Spleen (tissue), 11 donors: ENCODE measurements around the gene POU2AF3. TPM values are rescaled to one million over a fixed set of nuclear protein-coding genes. Genes with fewer than 3 reads are reported as not detected.

Experiments used
- DNase-seq: peaks from one replicate; pipeline ENCODE4 v3.0.0-alpha.2; 2020
- H3K27ac ChIP-seq, 8 donors: fragments of 200-600 bp; sonication (generic) in 7 of 8; 1 replicate in 4 of 8; 2 replicates in 4 of 8; pipeline versions ENCODE4 v1.5.0 to v1.8.0; 2016 to 2021; ENCODE audit warnings: inconsistent platforms in 4 of 8, mild to moderate bottlenecking in 4 of 8, moderate library complexity in 1 of 8
- H3K27me3 ChIP-seq, 7 donors: fragments of 200-600 bp; sonication (generic) in 6 of 7; replicated peaks in 1 of 7; 1 replicate in 4 of 7; 2 replicates in 3 of 7; pipeline versions ENCODE4 v1.5.0 to v1.8.0; 2016 to 2021; ENCODE audit warnings: inconsistent platforms in 3 of 7, mild to moderate bottlenecking in 1 of 7
- H3K36me3 ChIP-seq, 6 donors: fragments of 200-600 bp; sonication (generic) in 5 of 6; 1 replicate in 4 of 6; 2 replicates in 2 of 6; pipeline versions ENCODE4 v1.5.0 to v1.8.0; 2016 to 2021; ENCODE audit warnings: inconsistent platforms in 2 of 6
- H3K4me1 ChIP-seq, 6 donors: fragments of 200-600 bp; sonication (generic) in 5 of 6; 1 replicate in 3 of 6; 2 replicates in 3 of 6; pipeline versions ENCODE4 v1.5.0 to v1.8.0; 2016 to 2021; ENCODE audit warnings: inconsistent platforms in 3 of 6
- H3K4me3 ChIP-seq, 8 donors: fragments of 200-600 bp; sonication (generic) in 7 of 8; 1 replicate in 4 of 8; 2 replicates in 4 of 8; pipeline versions ENCODE4 v1.5.0 to v1.8.0; 2016 to 2021; ENCODE audit warnings: inconsistent platforms in 4 of 8, mild to moderate bottlenecking in 4 of 8, moderate library complexity in 2 of 8
- H3K9me3 ChIP-seq, 8 donors: fragments of 200-600 bp; sonication (generic) in 7 of 8; 1 replicate in 4 of 8; 2 replicates in 4 of 8; pipeline versions ENCODE4 v1.5.0 to v1.8.0; 2016 to 2021; ENCODE audit warnings: inconsistent platforms in 4 of 8
- POLR2A ChIP-seq, 3 donors: fragments of 450-650 bp; IDR thresholded peaks; one replicate each; pipeline ENCODE4 v1.5.1; 2017; ENCODE audit warnings: antibody characterized with exemption in 3 of 3, mild to moderate bottlenecking in 1 of 3
- POLR2AphosphoS5 ChIP-seq, 3 donors: sonication (generic); formaldehyde crosslinking; IDR thresholded peaks; one replicate each; pipeline ENCODE4 v1.5.1; 2017; ENCODE audit warnings: antibody characterized with exemption in 3 of 3
- WGBS, 5 donors: extraction: QIAGEN DNeasy Blood & Tissue Kit in 3 of 5; methylation state at CpG; one replicate each; pipeline versions ENCODE4 v1.1.5 to v1.1.7; 2013 to 2018; 5-methylcytosine and 5-hydroxymethylcytosine counted together
- intact Hi-C: fragments of 100-400 bp; cut with DNase I; formaldehyde crosslinking; loops from one replicate; pipeline ENCODE4 v1.15.0; 2023; ENCODE audit warnings: low total_unique reads
- polyA plus RNA-seq, 3 donors: library from polyadenylated mRNA; stranded (reverse); fragments of 200-250 nt; gene quantifications; one replicate each; pipeline ENCODE4 v1.2.1, GENCODE V29; 2013
- total RNA-seq, 7 donors: library from RNA; depleted of rRNA in 3 of 7; stranded (reverse); fragments of >200 nt in 3 of 7; fragmentation: NEBNext Ultra II Directional in 4 of 7; extraction: Animal tissue kit (Norgen Biotek cat#: 25700) in 4 of 7; gene quantifications; one replicate each; pipeline versions ENCODE4 v1.1.0 to v1.2.1, GENCODE V29; 2016 to 2021
- TF ChIP-seq, protein P1 (sequence below), 11 experiments: fragments of 200-600 bp in 7 of 11; fragments of 450-650 bp in 4 of 11; sonication (generic) in 4 of 11; IDR thresholded peaks in 8 of 11; conservative IDR thresholded peaks in 3 of 11; 1 replicate in 7 of 11; 2 replicates in 4 of 11; pipeline versions ENCODE4 v1.4.0 to v1.8.0; 2016 to 2021; ENCODE audit warnings: antibody characterized with exemption in 11 of 11, inconsistent platforms in 4 of 11, mild to moderate bottlenecking in 1 of 11
- donor health status: healthy with polysubstance abuse.
- donor health status: DM: no; HTN: no; CAD: no; lungs with moderate emphysema.
- donor health status: DM: no; HTN: no; CAD: no.
- donor health status: Bipolar disorder and iron deficiency.
- donor health status: healthy.
- donor health status: DM: no; HTN: no; CAD: no.
- donor health status: DM: yes; HTN: yes; CAD: no.

POU2AF3 gene
- total and polyA plus RNA-seq, 10 donors = 0.30 to 2.0 (median 0.61) TPM; not detected in 3

DNA sequence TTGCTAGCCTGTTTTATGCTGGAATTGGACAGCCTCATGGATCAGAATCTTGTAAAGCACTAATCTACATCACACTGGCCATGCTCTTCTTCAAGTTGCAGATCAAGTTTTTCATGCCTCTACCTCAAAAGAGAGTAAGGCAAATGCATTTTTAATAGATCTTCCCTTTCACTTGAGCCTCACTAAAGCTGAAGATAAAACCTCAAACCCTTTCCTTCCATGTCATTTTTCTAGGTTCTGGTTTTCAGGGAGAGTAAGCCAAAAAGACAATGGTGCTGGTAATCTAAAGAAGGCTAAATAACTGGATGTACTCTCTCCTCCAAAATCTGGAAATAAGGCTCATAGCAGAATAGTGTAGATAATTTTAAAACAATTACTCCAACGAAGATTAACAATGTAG lies 52.5 kb downstream of the POU2AF3 start:
- no peak overlapping the region for H3K4me3 ChIP-seq
- H3K27me3 ChIP-seq = no peaks in the 10 kb centered on the region
- DNase-seq = no peak
- H3K9me3 ChIP-seq = no peaks in the 10 kb centered on the region
- no peak overlapping the region for H3K27ac ChIP-seq
- intact Hi-C loops = no loop called here
- TF ChIP-seq, protein P1, sequence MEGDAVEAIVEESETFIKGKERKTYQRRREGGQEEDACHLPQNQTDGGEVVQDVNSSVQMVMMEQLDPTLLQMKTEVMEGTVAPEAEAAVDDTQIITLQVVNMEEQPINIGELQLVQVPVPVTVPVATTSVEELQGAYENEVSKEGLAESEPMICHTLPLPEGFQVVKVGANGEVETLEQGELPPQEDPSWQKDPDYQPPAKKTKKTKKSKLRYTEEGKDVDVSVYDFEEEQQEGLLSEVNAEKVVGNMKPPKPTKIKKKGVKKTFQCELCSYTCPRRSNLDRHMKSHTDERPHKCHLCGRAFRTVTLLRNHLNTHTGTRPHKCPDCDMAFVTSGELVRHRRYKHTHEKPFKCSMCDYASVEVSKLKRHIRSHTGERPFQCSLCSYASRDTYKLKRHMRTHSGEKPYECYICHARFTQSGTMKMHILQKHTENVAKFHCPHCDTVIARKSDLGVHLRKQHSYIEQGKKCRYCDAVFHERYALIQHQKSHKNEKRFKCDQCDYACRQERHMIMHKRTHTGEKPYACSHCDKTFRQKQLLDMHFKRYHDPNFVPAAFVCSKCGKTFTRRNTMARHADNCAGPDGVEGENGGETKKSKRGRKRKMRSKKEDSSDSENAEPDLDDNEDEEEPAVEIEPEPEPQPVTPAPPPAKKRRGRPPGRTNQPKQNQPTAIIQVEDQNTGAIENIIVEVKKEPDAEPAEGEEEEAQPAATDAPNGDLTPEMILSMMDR (IDR thresholded peaks at IDR 0.05 in 8 of 11, conservative IDR thresholded peaks at IDR 0.05 in 3 of 11) = no peak
- TF ChIP-seq POLR2AphosphoS5 (IDR thresholded peaks at IDR 0.05) = peak in 1 of 3 donors; percentile 7
- TF ChIP-seq POLR2A (IDR thresholded peaks at IDR 0.05) = no peak
- 61 to 75% (median 66%) methylated on average over 1 of the region's 1 CpG for WGBS, 5 donors
- H3K4me1 ChIP-seq = no peaks in the 10 kb centered on the region
- H3K36me3 ChIP-seq = peaks cover 0 to 28% (median 5%) of the 10 kb centered on the region in 6 donors

DNA sequence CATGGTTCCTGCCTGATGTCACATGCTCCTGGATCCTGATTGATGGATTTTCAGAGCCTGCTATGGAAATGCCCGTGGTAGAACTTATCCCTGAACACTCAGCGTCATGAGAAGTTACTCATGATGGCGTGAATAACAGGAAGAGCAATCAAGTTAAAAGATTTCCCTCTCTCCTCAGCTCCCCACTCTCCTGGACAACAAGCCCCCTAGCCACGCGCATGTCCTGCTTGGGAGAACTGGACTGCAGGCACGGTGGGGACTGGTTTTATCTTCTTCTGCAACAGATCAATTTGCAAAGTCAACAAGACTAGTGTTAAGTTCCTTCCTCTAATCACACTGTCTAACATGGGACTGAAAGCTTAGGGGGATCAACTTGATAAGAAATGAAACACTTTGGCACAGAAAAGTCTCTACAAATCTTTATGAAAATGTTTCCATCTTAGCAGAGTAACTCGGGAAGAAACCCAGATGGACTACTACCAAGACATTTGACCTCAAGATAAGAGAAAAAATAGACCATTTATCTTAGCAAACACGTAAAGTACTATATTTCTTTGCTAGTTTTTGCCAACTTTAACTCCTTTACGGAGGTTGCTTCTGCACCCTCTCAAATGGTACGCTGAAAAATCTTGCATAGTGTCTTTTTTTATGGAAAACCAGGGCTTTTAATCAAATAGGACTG lies 53.2 kb downstream of the POU2AF3 start:
- Histone ChIP-seq H3K27me3 (no peaks in the 10 kb centered on the region), H3K36me3 (peaks cover 0 to 35% (median 8%) of the 10 kb centered on the region in 6 donors), H3K9me3 (no peaks in the 10 kb centered on the region), H3K4me3 (no peak overlapping the region), H3K27ac (no peak overlapping the region), H3K4me1 (no peaks in the 10 kb centered on the region)
- DNase-seq = no peak
- 66 to 83% (median 74%) methylated on average over 10 of the region's 10 CpGs for WGBS, 5 donors
- intact Hi-C loops = no loop called here
- TF ChIP-seq, protein P1 (IDR thresholded peaks at IDR 0.05 in 8 of 11, conservative IDR thresholded peaks at IDR 0.05 in 3 of 11) = no peak
- peak in 1 of 3 donors; percentile 13 for TF ChIP-seq POLR2AphosphoS5 (IDR thresholded peaks at IDR 0.05)

DNA sequence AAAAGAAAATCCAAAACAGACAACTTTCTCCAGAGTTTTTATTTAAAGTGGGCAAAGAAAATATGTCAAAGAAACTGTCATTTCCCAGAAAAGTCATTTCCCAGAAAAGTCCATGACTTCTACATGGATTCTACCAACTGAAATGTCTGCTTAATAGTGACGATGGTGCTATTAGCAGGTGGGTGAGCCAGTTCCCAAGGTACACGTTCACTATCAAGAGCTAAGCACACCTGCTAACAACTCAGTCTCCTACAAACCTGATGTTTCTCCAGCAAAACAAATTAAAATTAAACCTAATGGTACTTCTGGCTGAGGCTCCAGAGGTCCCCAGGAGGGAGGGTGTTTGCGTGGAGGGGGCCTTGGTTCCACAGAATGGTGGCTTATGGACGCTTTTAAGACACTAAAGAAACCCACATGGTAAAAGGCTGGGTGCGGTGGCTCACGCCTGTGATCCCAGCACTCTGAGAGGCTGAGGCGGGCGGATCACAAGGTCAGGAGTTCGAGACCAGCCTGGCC lies 53.9 kb downstream of the POU2AF3 start:
- TF ChIP-seq POLR2AphosphoS5 (IDR thresholded peaks at IDR 0.05) (no peak), POLR2A (IDR thresholded peaks at IDR 0.05) (no peak)
- TF ChIP-seq, protein P1 (IDR thresholded peaks at IDR 0.05 in 8 of 11, conservative IDR thresholded peaks at IDR 0.05 in 3 of 11) = no peak
- intact Hi-C loops = no loop called here
- Histone ChIP-seq H3K27me3 (no peaks in the 10 kb centered on the region), H3K9me3 (no peaks in the 10 kb centered on the region), H3K4me3 (no peak overlapping the region), H3K36me3 (peaks cover 0 to 42% (median 8%) of the 10 kb centered on the region in 6 donors), H3K4me1 (no peaks in the 10 kb centered on the region), H3K27ac (no peak overlapping the region)
- no peak for DNase-seq
- WGBS, 5 donors = 90 to 96% (median 93%) methylated on average over 7 to 9 of the region's 9 CpGs

DNA sequence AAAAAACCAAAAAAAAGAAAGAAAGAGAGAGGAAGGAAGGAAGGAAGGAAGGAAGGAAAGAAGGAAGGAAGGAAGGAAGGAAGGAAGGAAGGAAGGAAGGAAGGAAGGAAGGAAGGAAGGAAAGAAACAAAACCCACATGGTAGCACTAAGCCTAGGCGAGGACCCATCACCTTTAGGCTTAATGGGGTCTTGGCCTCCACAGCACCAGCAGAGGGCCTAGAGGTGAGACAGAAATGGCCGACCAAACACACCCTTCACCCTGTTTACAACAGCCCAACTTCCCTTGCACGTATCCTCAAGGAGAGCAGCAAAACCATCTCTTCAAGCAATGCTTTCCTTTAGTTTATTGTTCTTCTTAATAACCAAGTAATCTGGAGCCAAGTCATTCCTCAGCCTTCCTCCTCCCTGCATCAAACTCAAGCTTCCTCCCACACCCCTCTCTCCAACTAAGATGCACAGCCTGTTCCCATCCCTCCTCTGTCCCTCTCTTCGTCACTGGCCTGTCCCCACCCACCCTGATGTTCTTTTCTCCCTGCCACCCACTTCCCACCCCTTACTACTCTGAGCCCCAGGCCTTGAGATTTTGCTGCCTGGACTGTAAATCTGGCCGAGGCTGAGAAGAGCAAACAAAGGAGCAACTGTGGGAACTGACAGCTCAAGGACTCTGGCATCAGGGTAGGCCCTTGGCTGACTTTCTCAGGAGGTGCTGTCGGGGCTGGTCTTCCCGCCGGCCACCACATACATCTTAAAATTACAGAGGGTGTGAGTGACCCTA lies 54.8 kb downstream of the POU2AF3 start:
- WGBS, 5 donors = 64 to 79% (median 69%) methylated on average over 8 of the region's 8 CpGs
- no peak for DNase-seq
- no peak overlapping the region for H3K4me3 ChIP-seq
- H3K27ac ChIP-seq = peak overlapping the region in 2 of 8 donors; percentile 8 to 38
- intact Hi-C loops = no loop called here
- H3K36me3 ChIP-seq = peaks cover 0 to 49% (median 8%) of the 10 kb centered on the region in 6 donors
- H3K4me1 ChIP-seq = no peaks in the 10 kb centered on the region
- no peaks in the 10 kb centered on the region for H3K9me3 ChIP-seq
- TF ChIP-seq, protein P1 (IDR thresholded peaks at IDR 0.05 in 8 of 11, conservative IDR thresholded peaks at IDR 0.05 in 3 of 11) = peak in 1 of 11 experiments; percentile 8
- TF ChIP-seq POLR2A (IDR thresholded peaks at IDR 0.05) (no peak), POLR2AphosphoS5 (IDR thresholded peaks at IDR 0.05) (peak in 1 of 3 donors; percentile 15)
- H3K27me3 ChIP-seq = no peaks in the 10 kb centered on the region
